EH (cell line): ENCODE data around the gene TMEM63C.

Experiments used
- DNase-seq: peaks from one replicate; pipeline ENCODE4 v3.0.0-alpha.2; 2015; ENCODE audit warnings: low read depth

TMEM63C gene

DNA sequence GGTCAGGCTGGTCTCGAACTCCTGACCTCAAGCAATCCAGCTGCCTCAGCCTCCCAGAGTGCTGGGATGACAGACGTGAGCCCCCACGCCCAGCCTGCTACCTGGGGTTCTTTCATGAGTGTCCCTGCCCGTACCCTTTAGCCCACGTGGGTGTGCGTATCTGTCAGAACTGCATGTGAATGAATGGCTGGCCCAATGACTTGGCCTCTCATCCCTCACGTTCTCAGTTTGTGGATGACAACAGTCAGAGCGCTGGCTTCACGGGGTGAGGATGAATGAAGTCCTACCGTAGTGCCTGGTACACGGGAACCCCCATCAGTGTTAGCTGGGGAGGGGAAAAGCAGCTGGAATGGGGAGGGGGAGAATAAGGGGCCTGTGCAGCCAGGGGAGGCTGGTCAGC is 23.9 kb upstream of the TMEM63C start:
- no peak for DNase-seq

DNA sequence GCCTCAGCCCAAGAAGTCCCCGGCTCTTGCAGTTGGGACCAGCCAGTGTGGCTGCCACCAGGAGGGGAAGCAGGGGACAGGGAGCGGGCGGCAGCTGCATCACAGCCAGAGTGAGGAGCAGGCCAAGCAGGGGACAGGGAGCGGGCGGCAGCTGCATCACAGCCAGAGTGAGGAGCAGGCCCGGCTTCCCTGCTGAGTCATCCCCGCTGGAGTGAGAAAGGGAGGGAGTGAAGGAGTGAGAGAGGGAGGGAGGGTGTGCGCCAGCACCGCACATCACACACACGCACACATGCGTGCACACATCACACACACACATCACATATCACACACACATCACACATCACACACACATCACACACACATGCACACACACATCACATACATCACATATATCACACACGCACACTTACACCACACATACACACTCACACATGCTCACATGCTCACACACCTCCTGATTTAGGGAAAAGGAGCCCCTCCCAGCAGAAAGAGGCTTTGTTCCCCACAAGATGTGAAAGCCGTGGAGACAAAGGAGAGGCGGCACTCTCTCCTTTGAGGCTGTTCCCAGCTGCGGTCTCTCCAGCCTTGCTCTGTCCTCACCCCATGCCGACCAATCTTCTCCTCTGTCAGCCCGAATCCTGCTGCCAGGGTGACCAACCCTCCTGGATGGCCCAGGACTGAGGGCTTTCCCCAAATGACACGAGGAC is 23.3 kb upstream of the TMEM63C start:
- DNase-seq, result peak; percentile 79

DNA sequence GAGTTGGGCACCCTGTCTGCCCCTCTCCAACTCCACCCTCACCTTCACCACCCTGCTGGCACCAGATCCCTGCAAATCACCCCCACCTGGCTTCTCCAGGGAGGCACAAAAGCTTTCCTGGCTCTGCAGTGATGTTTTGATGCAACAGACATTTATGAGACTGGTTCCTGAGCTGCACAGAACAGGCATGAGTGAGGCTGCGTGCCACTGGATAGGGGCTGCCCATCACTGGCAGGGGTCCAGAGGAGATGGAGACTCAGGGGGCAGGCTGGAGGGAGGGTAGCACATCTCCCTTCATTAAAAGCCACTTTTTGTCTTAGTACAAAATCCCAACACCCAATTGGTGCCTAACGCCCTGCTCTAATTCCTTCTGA is 22.7 kb upstream of the TMEM63C start:
- DNase-seq, result no peak

DNA sequence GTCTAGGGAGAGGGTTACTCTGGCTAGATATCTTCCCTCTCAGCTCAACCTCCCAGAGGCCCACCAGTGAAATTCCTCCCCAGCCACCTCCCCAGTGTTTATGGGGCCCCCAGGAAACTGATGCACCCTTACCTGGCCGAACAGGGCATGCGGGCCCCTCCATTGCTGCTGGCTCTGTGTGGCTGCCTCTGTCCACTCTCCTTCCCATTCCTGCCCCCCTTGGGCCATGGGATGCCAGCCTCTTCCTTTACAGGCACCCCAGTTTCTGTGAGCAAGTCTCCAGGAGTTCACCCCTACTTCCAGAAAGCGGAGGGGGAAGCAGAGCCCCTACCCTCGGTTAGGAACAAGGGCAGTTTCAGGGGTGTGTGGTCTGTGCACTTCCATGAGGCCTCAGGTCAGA is 20.6 kb upstream of the TMEM63C start:
- DNase-seq, result no peak

DNA sequence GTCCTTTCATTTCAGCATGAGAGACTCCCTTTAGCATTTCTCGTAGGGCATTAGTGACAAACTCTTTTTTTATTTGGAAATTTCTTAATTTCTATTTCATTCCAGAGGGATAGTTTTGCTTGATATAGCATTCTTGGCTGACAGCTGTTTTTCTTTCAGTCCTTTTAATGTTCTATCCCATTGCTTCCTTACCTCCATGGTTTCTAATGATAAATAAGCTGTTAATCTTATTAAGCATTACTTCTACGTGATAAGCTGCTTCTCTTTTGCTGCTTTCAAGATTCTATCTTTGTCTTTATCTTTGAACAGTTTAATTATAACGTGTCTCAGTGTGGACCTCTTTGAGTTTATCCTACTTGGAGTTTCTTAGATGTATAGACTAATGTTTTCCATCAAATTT is 11.6 kb upstream of the TMEM63C start:
- no peak for DNase-seq

DNA sequence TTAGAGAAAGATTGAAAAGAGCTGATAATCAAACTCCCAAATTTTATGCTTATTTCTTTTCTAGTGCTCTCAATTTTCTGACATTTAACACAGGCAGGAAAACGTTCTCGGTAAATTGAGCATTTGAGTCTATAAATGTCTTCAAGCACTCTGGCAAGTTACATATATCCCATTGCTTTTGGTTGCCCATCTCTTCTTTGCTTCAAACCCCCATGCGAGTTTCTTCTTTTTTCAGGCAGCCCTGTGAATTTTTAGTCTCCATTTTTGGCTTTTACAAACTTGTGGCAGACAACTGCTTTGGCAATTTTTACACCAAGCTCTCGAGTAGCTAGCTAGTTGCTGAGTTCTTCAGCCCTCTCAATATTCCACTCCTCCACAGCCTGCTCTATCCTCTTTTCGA is 8.7 kb upstream of the TMEM63C start:
- DNase-seq, result no peak

DNA sequence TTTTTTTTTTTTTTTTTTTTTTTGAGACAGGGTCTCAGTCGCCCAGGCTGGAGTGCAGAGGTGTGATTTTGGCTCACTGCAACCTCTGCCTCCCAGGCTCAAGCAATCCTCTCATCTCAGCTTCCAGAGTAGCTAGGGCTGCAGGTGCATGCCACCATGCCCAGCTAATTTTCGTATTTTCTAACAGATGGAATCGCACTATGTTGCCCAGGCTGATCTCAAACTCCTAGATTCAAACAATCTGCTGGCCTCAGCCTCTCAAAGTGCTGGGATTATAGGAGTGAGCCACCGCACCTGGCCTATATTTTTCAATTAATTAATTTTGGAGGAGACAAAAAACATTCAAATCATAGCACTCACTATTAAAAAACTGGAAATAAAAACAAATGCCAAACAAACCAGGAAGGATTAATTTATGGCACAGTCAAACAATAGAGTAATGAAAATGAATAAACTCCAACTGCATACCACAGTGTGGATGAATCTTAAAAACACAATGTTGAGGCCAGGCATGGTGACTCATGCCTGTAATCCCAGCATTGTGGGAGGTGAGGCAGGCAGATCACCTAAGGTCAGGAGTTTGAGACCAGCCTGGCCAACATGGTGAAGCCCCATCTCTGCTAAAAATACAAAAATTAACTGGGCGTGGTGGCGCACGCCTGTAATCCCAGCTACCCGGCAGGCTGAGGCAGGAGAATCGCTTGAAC is 7.5 kb upstream of the TMEM63C start:
- DNase-seq, result peak; percentile 19

DNA sequence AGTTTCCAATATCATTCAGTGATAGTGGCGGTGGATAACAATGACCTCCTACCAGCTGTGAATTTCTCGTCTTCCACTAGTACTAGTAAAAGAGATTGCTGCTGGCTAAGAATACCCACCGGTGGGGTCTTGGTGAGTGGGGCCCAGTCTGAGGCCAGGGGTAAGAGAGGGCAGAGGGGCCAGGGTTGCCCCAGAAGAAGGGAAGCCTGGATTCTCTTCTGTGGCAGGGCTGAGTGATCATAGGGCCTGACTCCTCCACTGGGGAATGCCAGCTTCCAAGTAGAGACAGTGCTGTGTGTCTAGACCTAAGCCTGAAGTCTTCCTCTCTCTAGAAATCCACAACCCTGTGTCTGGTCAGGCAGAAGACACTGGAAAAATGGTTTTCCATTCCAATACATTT is 5.8 kb upstream of the TMEM63C start:
- no peak for DNase-seq

DNA sequence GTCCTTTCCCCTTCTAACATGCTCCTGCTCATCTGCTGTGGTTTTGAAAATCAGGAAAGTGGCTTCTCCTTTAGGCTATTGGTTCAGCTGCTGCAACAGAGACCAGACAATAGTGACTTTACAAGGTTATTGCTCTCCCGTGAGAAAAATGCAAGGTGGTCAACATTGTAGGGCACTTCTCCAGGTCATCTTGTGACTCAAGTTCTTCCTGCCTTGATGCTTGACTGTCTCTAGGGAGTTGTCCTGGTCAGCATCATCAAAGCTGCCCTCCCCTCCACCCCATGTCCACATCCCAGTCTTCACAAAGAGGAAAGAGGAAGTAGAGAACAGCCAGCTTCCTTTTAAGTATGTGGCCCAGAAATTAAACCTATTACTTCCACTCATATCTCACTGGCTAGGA is 3.9 kb upstream of the TMEM63C start:
- DNase-seq, result no peak

DNA sequence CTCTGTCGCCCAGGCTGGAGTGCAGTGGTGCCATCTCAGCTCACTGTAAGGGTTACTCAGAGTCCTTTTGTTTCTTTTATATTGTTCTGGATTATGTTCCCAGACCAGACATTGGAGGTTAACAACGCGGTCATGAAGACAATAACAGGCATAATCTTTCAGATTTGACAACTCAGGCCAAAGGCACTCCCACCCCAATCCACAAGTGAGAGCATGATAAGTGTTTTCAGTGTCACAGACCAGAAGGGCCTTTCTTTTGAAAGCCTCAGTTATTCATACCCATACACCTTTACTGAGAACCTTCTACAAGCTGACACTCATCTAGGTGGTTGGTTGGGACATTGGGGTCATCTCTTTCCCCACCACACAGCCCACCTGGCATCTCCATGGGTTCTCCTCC is 2.9 kb upstream of the TMEM63C start:
- DNase-seq, result no peak

DNA sequence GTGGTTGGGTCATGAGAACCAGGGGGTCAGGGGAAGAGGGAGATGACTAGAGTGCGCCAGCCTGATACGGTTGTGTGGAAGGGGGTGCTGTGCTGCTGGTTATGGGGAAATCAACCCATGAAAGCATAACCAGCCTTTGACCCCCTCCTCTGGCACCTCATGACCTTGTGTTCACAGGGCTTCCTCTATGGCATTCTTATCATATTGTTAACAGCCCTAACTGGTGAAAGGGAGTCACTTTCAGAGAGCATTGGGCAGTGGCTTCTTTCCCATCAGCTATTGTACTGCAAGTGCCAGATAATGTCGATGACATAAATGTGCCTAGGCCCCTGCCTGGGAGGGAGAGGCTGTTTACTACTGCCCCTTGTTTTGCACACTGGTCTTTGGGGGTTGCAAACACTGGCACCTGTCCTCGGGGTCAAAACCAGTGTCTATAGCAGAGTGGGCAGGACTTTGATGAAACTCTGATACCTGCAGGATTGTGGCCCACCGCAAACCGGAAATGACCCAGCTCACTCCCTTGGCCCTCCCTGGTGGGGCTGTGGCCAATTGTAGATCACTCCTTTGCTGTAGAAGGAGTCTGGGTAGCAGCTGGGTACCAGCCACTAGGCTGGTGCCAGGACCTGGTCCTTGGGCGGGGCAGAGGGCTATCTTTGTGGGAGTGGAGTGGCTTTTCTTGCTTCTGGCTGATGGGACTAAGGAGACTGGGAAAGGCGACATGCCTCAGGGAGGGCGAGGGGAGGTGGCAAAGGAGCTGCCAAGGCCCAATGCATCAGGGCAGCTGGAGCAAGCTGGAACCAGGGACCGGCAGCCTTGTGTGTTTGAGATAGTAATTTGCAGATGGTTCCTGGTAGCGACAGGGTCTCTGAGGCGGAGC is 634 bp upstream of the TMEM63C start:
- no peak for DNase-seq

DNA sequence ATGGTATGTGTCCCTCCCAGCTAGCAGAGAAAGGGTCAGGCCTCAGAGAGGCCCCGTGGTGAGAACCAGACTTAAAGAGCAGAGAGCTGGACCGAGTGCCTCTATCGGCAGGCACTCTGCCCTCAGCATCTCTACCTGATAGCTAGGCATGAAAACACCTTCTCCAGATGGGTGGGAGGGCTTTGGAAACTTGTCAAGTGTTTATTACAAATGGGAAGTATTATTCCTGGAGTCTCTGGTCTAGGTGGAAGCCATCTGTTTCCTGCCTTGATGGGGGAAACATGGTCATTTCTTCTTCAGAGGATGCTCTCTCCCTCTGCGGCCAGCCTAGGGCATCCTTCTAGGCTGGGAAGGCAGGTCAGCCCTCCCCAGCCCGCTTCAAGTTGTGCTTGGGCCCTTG is 2.3 kb downstream of the TMEM63C start:
- no peak for DNase-seq

DNA sequence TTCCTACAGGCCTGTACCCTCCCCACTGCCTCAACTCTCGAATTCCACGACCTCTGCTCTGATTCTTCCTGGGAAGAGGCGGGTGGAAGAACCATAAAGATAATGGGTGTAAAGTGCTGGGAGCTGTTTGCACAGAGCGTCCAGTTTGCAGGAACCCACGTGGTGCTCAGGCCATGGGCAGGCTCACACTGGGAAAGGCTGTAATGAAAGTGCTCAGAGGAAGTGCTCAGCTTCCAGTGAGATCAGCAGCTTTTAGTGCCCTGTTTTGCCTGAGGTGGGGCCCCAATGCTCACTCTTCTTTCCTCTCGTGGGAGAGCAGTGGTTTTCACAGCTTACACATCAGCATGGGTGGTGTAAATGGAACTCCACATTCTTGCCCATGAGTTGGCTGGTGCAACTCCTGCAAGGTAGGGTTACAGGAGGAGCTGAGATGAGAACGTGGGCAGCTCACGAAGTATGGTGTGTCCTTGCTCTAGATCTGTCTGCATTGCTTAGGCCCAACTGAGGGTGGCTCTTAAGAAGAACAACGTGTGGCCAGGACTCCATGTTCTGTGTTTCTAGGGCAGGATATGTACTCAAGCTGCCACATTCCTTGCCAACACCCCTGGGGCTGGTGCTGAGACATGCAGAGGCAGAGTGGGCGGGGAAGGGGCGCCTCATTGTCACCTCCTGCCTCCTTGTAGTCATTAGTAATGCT is 2.9 kb downstream of the TMEM63C start:
- no peak for DNase-seq

DNA sequence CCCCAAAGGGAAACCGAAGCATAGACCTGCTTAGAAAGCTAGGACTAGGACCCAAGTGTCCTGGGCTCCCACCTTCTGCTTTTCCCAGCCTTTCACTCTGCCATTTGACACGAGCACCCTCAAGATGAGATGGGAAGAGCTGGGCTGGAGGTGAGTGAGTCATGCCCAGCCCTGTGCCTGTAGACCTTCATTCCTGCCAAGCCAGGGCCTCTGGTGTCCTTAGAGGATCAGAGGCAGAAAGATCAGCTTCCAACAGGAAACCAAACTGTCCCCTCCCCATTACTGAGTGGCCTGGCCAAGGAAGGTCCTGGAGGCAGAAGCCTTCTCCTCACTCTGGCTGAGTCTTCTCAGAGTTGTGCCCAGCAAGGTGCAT is 3.5 kb downstream of the TMEM63C start:
- DNase-seq, result no peak

DNA sequence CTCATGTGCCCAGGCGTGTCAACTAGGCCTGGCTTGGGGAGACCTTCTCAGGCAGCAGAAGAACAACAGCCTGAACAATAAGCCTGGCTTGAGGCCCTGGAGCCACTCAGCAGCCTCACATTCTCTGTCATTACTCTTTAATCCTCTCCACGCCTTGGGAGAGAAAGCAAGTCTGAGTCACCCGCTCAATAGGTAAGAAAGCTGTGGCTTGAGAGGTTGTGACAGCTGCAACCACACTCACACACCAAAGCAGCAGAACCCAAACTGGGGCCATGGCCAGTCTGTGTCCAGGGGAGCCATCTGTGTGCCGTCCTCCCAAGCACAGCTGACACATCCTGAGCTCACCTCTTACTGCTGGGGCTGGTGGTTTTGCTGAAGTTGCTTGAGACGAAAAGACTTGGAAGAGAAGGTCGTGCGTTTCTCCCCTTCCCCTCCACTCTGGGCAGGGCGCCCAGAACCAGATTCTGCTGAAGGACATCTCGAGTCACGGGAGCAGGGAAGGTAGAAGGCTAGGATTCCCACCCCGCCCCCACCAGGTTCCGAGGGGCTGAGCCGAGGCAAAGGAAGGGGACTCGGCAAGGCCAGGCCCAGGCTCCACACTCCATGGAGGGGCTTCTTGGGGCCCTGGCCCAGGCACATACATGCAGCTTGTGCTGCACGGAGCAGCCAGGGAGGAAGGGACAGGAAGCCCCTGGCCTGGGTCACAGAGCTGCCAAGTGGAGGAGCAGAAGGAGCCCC is 5.5 kb downstream of the TMEM63C start:
- peak; percentile 6 for DNase-seq

DNA sequence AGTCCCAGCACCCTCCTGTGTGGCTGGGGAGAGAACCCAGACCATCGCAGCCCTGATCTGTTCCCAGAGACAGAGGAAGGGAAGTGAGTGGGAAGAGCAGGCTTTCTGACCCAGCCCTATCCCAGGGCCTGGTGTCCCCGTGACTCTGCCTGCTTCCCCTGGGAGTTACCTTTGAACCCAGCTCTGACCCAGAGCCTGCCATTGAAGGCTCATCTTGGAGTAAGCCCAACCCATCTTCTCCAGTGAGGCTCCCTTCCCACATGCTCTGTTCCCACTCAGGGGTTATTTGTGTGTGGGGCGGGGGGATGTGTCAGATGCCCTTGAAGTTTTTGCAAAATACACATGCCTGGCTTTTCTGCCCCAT is 6.0 kb downstream of the TMEM63C start:
- DNase-seq, result no peak

DNA sequence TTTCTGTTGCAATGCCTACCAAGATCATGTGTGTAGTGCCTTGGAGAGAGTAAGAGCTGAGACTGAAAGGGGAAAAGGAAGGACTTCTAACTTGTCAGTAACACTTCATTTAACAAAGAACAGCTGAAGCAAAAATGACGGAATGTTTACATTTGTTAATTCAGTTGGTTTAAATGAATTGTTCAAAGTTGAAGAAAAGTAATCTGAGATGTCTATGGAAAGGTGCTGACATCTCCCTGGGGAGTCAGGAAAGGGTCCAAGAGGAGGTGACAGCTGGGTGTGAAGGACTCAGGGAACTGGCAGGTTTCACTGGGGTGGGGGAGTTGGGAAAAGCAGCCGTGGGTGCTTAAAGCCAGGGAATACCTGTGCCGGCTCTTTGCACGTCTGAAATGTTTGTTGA is 7.9 kb downstream of the TMEM63C start:
- DNase-seq, result no peak

DNA sequence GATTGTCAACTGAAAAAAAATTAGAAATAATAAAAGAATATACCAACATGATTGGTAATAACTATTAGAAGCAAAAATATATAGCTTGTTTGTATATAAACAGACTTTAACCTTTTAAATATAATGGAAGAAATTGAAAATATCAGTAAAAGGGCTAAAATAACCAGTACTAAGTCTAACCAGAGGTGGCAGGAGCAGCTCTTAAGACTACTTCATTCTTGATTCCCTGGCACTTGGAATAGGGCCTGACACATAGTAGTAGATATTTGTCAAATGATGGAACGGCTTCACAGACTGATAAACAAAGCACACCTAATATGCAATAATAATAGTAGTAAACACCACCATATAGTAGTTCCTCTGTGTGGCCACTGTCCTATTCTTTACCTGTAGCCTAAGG is 9.4 kb downstream of the TMEM63C start:
- no peak for DNase-seq

DNA sequence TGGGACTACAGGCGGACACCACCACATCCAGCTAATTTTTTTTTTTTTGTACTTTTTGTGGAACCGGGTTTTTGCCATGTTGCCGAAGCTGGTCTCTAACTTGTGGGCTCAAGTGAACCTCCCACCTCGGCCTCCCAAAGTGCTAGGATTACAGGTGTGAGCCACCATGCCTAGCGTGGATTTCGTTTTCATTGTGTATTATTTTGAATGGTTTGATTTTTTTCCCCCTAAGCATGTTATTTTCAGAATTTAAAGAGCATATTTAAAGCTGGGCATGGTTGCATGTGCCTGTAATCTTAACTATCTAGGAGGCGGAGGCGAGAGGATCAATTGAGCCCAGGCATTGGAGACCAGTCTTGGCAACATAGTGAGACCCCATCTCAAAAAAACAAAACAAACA is 13.1 kb downstream of the TMEM63C start:
- no peak for DNase-seq

DNA sequence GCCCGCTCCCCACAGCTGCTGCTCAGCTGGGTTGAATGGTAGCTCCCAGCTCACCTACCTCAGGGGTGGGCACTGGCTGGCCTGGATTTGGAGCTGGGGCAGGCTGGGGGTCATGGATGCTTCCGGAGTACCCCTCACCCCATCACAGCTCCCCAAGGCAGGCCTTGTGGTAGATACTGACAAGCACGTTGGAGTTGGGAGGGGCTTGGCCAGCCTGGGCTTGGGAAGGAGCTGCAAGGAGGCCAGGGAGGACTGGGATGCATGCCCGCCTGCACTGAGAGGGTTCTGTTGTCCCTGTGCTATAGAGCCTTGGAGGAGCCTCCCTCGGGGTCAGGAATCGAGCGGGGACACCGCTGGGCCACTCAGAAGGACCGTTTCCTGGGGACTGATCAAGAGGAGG is 14.2 kb downstream of the TMEM63C start:
- no peak for DNase-seq

DNA sequence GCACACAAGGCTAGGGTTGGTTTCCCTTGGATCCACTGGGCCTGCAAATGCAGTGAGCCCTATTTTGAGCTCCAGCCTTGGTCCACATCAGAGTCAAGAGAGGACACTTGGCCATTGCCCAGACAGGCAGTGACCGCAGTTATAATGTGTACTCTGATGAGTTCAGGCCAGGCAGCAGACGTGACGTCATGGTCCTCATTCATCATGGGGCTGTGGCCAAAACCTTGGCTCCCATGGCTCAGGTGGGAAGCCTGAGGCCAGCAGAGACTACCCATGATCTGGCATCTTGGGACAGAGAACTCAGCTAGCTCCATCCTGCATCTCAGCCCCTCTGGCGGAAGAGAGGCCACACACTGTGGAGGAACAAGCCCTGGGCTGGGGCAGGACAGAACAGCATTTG is 16.4 kb downstream of the TMEM63C start:
- DNase-seq, result no peak

DNA sequence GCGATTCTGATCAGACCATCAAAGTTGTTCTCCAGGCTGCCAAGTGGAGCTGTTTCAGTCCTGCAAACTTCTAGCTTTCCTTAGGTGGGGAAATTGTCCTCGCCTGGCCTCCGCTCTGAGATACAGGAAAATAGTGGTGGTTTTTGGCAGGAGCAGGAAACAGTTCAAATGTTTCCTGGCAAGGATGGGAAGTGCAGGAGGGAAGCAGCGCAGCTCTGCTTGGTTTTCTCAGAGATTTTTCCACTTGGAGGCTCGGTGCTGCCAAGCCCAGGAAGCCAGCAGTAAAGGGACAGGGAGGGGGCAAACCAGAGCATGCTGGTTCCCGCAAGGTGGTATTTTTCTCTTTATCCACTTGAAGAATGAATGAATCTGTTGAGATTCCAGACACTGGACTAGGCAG is 17.0 kb downstream of the TMEM63C start:
- DNase-seq, result no peak
